Upper lobe of left lung (tissue), 6 donors: ENCODE data around the gene MAST4. TPM values are rescaled to one million over a fixed set of nuclear protein-coding genes. Genes with fewer than 3 reads are reported as not detected.
A peak's percentile ranks its signal among the peaks of the same experiment; 100 is the strongest.

Experiments
- ATAC-seq, 2 donors: fragments of 200-7000 bp; cut with Tn5 transposase; one replicate each; pipeline ENCODE4 v1.9.1; 2022; ENCODE audit warnings: mild to moderate bottlenecking in 2 of 2, moderate library complexity in 2 of 2; ENCODE audit not compliant: low FRiP score in 2 of 2
- DNase-seq, 2 donors: peaks; one replicate each; pipeline ENCODE4 v3.0.0-alpha.2; 2019 to 2020
- H3K27ac ChIP-seq, 4 donors: fragments of 200-600 bp; sonication (generic); one replicate each; pipeline ENCODE4 v1.5.1; 2016 to 2019
- H3K27me3 ChIP-seq, 4 donors: fragments of 200-600 bp; sonication (generic); one replicate each; pipeline ENCODE4 v1.5.1; 2017 to 2019
- H3K36me3 ChIP-seq, 4 donors: fragments of 200-600 bp; sonication (generic); one replicate each; pipeline ENCODE4 v1.5.1; 2016 to 2019
- H3K4me1 ChIP-seq, 4 donors: fragments of 200-600 bp; sonication (generic); one replicate each; pipeline ENCODE4 v1.5.1; 2018 to 2019
- H3K4me3 ChIP-seq, 4 donors: fragments of 200-600 bp; sonication (generic); one replicate each; pipeline ENCODE4 v1.5.1; 2017 to 2019; ENCODE audit warnings: mild to moderate bottlenecking in 2 of 4, moderate library complexity in 1 of 4
- H3K9me3 ChIP-seq, 4 donors: fragments of 200-600 bp; sonication (generic); one replicate each; pipeline ENCODE4 v1.5.1; 2018 to 2019
- CTCF ChIP-seq, 6 experiments: fragments of 450-650 bp in 4 of 6; fragments of 200-600 bp in 2 of 6; sonication (generic) in 2 of 6; IDR thresholded peaks; one replicate each; pipeline ENCODE4 v1.5.1; 2016 to 2019; ENCODE audit warnings: antibody characterized with exemption in 6 of 6
- EP300 ChIP-seq, 4 donors: sonication (generic); formaldehyde crosslinking; IDR thresholded peaks; one replicate each; pipeline ENCODE4 v1.5.1; 2017; ENCODE audit warnings: antibody characterized with exemption in 4 of 4, control low read depth in 2 of 4
- POLR2A ChIP-seq, 4 donors: fragments of 450-650 bp; IDR thresholded peaks; one replicate each; pipeline ENCODE4 v1.5.1; 2016 to 2017; ENCODE audit warnings: antibody characterized with exemption in 4 of 4, mild to moderate bottlenecking in 2 of 4
- POLR2AphosphoS5 ChIP-seq, 2 donors: sonication (generic); formaldehyde crosslinking; IDR thresholded peaks; one replicate each; pipeline ENCODE4 v1.5.1; 2017; ENCODE audit warnings: antibody characterized with exemption in 2 of 2
- WGBS, 2 donors: methylation state at CpG; one replicate each; pipeline ENCODE4 v1.1.5; 2017 to 2018; 5-methylcytosine and 5-hydroxymethylcytosine counted together
- total RNA-seq, 6 donors: library from RNA; depleted of rRNA in 4 of 6; stranded (reverse); fragments of >200 nt in 4 of 6; gene quantifications; one replicate each; pipeline versions ENCODE4 v1.1.0 to v1.2.1, GENCODE V29; 2016 to 2021
- donor health status: DM: no; HTN: no; CAD: no; lungs with moderate emphysema.
- donor health status: DM: no; HTN: yes; CAD: no; lungs with severe emphysema.

Gene MAST4
- total RNA-seq, 6 donors from 2014 or later = 44.8 to 229 (median 66.4) TPM

- no peak for DNase-seq
- Histone ChIP-seq H3K36me3 (peaks cover 0 to 5% (median 0%) of the 10 kb centered on the region in 4 donors), H3K27me3 (no peaks in the 10 kb centered on the region), H3K27ac (peak overlapping the region in 2 of 4 donors; percentile 9 to 54), H3K9me3 (no peaks in the 10 kb centered on the region), H3K4me3 (no peak overlapping the region), H3K4me1 (peaks cover 4 to 35% (median 22%) of the 10 kb centered on the region in 4 donors)
- ATAC-seq = no peak
- TF ChIP-seq CTCF (IDR thresholded peaks at IDR 0.05) = no peak
- no peak for TF ChIP-seq POLR2A (IDR thresholded peaks at IDR 0.05)
- WGBS, 2 donors = 83 to 91% methylated on average over 1 of the region's 1 CpG
Observed at GRCh38 chr5:67061511-67061910, 465.3 kb downstream of the MAST4 start.

- no peaks in the 10 kb centered on the region for H3K36me3 ChIP-seq
- H3K27me3 ChIP-seq = no peaks in the 10 kb centered on the region
- no peak overlapping the region for H3K4me3 ChIP-seq
- no peaks in the 10 kb centered on the region for H3K9me3 ChIP-seq
- TF ChIP-seq EP300 (IDR thresholded peaks at IDR 0.05) (peak in 3 of 4 donors; percentile 48 to 85 (median 79)), POLR2AphosphoS5 (IDR thresholded peaks at IDR 0.05) (peak in 1 of 2 donors; percentile 41), CTCF (IDR thresholded peaks at IDR 0.05) (no peak)
- peak overlapping the region in 2 of 4 donors; percentile 33 to 54 for H3K27ac ChIP-seq
- 67 to 72% methylated on average over 3 of the region's 3 CpGs for WGBS, 2 donors
- H3K4me1 ChIP-seq = peaks cover 4 to 35% (median 22%) of the 10 kb centered on the region in 4 donors
- DNase-seq (no peak), ATAC-seq (no peak)
Observed at GRCh38 chr5:67063055-67063454, 466.9 kb downstream of the MAST4 start.

GRCh38 chr5:67063791-67064190, 467.6 kb downstream of the MAST4 start:
- 95 to 97% methylated on average over 3 of the region's 3 CpGs for WGBS, 2 donors
- Histone ChIP-seq H3K27ac (peak overlapping the region in 3 of 4 donors; percentile 14 to 56 (median 54)), H3K4me1 (peaks cover 3 to 35% (median 21%) of the 10 kb centered on the region in 4 donors), H3K27me3 (no peaks in the 10 kb centered on the region), H3K4me3 (no peak overlapping the region), H3K36me3 (no peaks in the 10 kb centered on the region), H3K9me3 (no peaks in the 10 kb centered on the region)
- ATAC-seq (no peak), DNase-seq (no peak)
- TF ChIP-seq EP300 (IDR thresholded peaks at IDR 0.05) = no peak
- TF ChIP-seq POLR2AphosphoS5 (IDR thresholded peaks at IDR 0.05) = no peak
- no peak for TF ChIP-seq POLR2A (IDR thresholded peaks at IDR 0.05)
- TF ChIP-seq CTCF (IDR thresholded peaks at IDR 0.05) = no peak

- H3K9me3 ChIP-seq = no peaks in the 10 kb centered on the region
- H3K4me1 ChIP-seq = peaks cover 4 to 31% (median 17%) of the 10 kb centered on the region in 4 donors
- no peak for DNase-seq
- TF ChIP-seq EP300 (IDR thresholded peaks at IDR 0.05) = no peak
- TF ChIP-seq POLR2A (IDR thresholded peaks at IDR 0.05) = no peak
- no peak for TF ChIP-seq POLR2AphosphoS5 (IDR thresholded peaks at IDR 0.05)
- no peak for TF ChIP-seq CTCF (IDR thresholded peaks at IDR 0.05)
- no peak overlapping the region for H3K4me3 ChIP-seq
- no peaks in the 10 kb centered on the region for H3K27me3 ChIP-seq
- H3K27ac ChIP-seq = no peak overlapping the region
- no peak for ATAC-seq
- no peaks in the 10 kb centered on the region for H3K36me3 ChIP-seq
- WGBS, 2 donors = 71 to 80% methylated on average over 4 of the region's 4 CpGs
Observed at GRCh38 chr5:67065237-67065636, 469.0 kb downstream of the MAST4 start.

GRCh38 chr5:67065696-67066095, 469.5 kb downstream of the MAST4 start:
- H3K4me3 ChIP-seq = no peak overlapping the region
- no peaks in the 10 kb centered on the region for H3K27me3 ChIP-seq
- TF ChIP-seq EP300 (IDR thresholded peaks at IDR 0.05) = no peak
- TF ChIP-seq POLR2AphosphoS5 (IDR thresholded peaks at IDR 0.05) = no peak
- TF ChIP-seq POLR2A (IDR thresholded peaks at IDR 0.05) = no peak
- no peak for TF ChIP-seq CTCF (IDR thresholded peaks at IDR 0.05)
- peaks cover 4 to 30% (median 15%) of the 10 kb centered on the region in 4 donors for H3K4me1 ChIP-seq
- H3K36me3 ChIP-seq = no peaks in the 10 kb centered on the region
- 79 to 81% methylated on average over 1 of the region's 1 CpG for WGBS, 2 donors
- DNase-seq (no peak), ATAC-seq (no peak)
- no peak overlapping the region for H3K27ac ChIP-seq
- H3K9me3 ChIP-seq = no peaks in the 10 kb centered on the region
